ENCODE measurements around the gene PLA2G3. TPM values are rescaled to one million over a fixed set of nuclear protein-coding genes. Genes with fewer than 3 reads are reported as not detected.

PLA2G3 gene, protein sequence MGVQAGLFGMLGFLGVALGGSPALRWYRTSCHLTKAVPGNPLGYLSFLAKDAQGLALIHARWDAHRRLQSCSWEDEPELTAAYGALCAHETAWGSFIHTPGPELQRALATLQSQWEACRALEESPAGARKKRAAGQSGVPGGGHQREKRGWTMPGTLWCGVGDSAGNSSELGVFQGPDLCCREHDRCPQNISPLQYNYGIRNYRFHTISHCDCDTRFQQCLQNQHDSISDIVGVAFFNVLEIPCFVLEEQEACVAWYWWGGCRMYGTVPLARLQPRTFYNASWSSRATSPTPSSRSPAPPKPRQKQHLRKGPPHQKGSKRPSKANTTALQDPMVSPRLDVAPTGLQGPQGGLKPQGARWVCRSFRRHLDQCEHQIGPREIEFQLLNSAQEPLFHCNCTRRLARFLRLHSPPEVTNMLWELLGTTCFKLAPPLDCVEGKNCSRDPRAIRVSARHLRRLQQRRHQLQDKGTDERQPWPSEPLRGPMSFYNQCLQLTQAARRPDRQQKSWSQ
- under 0.01 and 0.29 TPM in 2 replicates for total RNA-seq

DNA sequence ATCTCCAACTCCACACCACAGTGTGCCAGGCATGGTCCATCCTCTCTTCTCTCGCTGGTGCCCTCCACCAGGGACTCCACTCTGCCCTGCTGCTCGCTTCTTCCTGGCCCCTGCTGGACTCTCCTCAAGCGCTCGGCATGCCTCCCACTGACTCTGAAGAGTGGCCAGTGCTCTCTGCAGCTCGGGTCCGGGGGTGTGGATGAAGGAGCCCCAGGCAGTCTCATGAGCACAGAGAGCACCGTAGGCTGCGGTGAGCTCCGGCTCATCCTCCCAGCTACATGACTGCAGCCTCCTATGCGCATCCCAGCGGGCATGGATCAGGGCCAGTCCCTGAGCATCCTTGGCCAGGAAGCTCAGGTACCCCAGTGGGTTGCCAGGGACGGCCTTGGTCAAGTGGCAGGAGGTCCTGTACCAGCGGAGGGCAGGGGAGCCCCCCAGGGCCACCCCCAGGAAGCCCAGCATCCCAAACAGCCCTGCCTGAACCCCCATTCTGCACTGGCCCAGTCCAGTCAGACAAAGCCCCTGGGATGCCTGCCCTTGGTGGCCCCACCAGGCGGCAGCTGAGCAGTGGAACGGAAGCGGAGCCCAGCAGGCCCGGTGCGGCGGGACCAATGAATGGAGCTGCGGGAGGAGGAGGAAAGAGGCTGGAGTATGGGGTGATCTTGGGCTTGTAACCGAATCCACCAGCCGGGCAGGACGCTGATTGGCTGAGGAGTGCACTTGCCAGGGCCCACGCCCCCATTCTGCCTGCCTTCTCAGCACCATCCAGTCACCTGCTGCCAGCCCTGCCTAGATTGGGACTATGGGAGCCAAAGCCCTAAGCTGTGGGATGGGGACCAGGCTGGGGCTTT lies at the start of gene PLA2G3:
Gene PLA2G3, minus strand, starts transcription at position 643 of the 851 bp plus-strand sequence. Its CDS starts 154 bp downstream, at position 489.

DNA sequence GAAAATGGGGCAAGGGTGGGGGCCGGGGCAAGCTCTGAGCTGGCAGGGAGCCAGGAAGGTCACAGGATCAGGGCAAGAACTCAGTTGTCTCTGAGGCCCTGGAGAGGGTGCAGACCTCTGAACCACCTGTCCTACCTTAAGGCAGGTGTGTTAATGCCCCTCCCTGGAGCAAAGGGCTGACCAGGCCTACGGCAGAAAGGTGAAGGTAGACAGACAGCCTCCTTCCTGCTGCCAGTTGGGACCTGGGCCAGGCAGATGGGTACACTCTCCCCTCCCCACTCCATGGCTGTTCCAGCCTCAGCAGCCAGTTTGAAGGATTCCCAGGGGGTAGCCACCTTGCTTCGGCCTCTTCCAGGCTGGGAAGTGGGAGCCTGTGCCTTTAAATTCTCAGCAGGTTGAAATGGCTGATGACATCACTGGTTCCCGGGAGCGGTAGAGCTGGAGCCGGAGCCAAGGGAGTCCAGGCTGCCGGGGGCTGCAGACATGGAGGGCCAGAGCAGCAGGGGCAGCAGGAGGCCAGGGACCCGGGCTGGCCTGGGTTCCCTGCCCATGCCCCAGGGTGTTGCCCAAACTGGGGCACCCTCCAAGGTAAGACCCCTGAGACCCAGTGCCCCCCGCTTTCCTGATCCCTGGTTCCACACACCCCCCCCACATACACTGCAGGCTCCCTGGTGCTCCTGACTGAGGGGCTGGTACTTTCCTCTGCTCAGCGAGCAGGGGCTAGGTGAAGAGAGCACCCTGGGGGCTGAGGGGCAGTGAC lies 17.6 kb downstream of the PLA2G3 start, which contains the start of gene INPP5J:
Gene INPP5J, plus strand, starts transcription at position 435 of the 760 bp plus-strand sequence. Its CDS starts 49 bp downstream, at position 484.

DNA sequence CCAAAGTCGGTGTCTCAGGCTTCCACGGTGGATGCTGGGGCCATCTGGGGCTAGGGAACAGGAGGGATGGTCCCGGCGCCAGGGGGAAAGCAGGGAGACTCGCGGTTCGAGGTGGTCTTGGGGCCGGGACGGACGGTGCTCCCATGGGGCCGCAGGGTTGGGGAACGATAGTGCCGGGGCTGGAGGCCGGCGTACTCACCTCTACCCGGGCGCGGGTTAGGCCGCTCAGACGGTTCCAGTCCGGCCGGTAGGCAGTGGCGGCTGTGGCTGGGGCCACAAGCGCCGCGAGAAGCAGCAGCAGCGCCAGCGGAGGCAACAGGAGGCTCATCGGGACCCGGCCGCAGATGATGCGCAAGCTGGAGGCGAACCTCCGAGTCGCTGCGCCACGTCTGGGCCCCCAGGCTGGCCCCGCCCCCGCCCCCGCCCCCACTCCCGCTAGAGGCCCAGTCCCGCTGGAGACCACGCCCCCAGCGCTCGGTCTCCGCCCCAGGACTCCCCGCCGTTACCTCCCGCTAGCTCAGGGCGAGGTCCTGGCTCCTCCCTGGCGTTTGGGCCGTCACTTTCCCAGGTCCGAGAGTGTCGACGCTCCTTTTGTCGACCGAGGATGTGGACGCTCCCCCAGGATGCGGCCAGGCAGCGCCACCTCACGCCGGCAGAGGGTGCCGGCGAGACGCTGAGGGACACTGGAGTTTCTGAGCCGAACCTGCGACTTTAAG lies 33.0 kb downstream of the PLA2G3 start, which contains the start of gene SELENOM:
Gene SELENOM, minus strand, starts transcription at position 391 of the 716 bp plus-strand sequence. Its CDS starts 63 bp downstream, at position 328.

Small RNA genes within 50 kb of the gene (small RNA-seq; reads per million reads assigned to genes)
- gene MIR3928, result 1.7 reads per million, percentile 42 among the genes with 10 or more reads in this experiment

Other genes with a start within 250 kb of the PLA2G3 start
- 26.3 and 28.5 TPM in 2 replicates for gene MORC2, start 171.7 kb downstream of the PLA2G3 start, total RNA-seq
- 114 and 125 TPM in 2 replicates for gene TUG1, start 171.2 kb downstream of the PLA2G3 start, total RNA-seq
- 114 and 158 TPM in 2 replicates for gene SMTN, start 59.2 kb downstream of the PLA2G3 start, total RNA-seq
- 38.0 and 44.7 TPM in 2 replicates for gene SELENOM, start 32.9 kb downstream of the PLA2G3 start, total RNA-seq
- 0.13 and 0.29 TPM in 2 replicates for gene INPP5J, start 17.5 kb downstream of the PLA2G3 start, total RNA-seq
- gene RNF185, start 19.7 kb upstream of the PLA2G3 start, total RNA-seq, result 25.4 and 31.5 TPM in 2 replicates
- 98.3 and 113 TPM in 2 replicates for gene LIMK2, start 71.8 kb upstream of the PLA2G3 start, total RNA-seq
- 4.1 and 5.2 TPM in 2 replicates for gene PIK3IP1, start 152.0 kb upstream of the PLA2G3 start, total RNA-seq
- 14.2 and 19.5 TPM in 2 replicates for gene PATZ1, start 205.8 kb upstream of the PLA2G3 start, total RNA-seq